ENCODE results near the gene COQ4. TPM values are rescaled to one million over a fixed set of nuclear protein-coding genes. Genes with fewer than 3 reads are reported as not detected.

Gene COQ4
- total RNA-seq, 1 experiment from 2014 or later, result 62.8 TPM

DNA sequence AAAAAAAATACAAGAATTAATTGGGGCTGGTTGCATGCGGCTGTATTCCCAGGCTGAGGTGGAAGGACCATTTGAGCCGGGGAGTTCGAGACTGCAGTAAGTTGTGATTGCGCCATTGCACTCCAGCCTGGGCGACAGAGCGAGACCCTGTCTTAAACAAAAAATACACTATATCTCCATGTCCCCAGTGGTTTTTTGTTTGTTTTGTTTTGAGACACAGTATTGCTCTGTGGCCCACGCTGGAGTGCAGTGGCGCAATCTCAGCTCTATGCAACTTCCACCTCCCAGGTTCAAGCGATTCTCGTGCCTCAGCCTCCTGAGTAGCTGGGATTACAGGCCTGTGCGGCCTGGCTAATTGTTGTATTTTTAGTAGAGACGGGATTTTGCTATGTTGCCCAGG is 1.2 kb downstream of the COQ4 start:
- intact Hi-C loops (cut with micrococcal nuclease; ENCODE audit: unreplicated experiment), result no loop called here

DNA sequence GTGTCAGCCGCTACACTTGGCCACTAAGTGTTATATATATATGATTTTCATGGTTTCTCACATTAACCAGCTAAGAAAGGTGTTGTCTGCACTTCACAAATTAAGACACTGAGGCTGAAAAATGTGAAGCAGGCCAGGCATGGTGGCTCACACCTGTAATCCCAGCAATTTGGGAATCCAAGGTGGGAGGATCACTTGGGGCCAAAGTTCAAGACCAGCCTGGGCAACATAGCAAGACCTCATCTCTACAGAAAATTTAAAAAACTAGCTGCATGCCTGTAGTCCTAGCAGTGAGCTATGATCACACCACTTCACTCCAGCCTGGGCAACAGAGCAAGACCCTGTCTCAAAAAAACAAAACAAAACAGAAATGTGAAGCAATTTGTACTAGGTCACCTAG is 1.8 kb downstream of the COQ4 start:
- Histone ChIP-seq H3K4me1 (ENCODE audit: insufficient read depth, low read length, poor library complexity, severe bottlenecking) (peaks cover 13% of the 10 kb centered on the region), H3K36me3 (ENCODE audit: insufficient read depth, low read length, poor library complexity, severe bottlenecking) (peaks cover 19% of the 10 kb centered on the region), H3K27me3 (replicated peaks; ENCODE audit: insufficient read depth, low read depth, low read length, poor library complexity) (no peaks in the 10 kb centered on the region), H3K27ac (ENCODE audit: low read depth, low read length, poor library complexity, severe bottlenecking) (no peak overlapping the region), H3K4me3 (ENCODE audit: low read depth, low read length, poor library complexity, severe bottlenecking) (no peak overlapping the region), H3K9me3 (ENCODE audit: low read depth, low read length, poor library complexity, severe bottlenecking) (no peaks in the 10 kb centered on the region)
- ChIA-PET CTCF (no interaction called here), POLR2A (ENCODE audit: low non-redundant PET) (no interaction called here)
- no peak for DNase-seq (ENCODE audit: low spot score)
- TF ChIP-seq, protein P1, sequence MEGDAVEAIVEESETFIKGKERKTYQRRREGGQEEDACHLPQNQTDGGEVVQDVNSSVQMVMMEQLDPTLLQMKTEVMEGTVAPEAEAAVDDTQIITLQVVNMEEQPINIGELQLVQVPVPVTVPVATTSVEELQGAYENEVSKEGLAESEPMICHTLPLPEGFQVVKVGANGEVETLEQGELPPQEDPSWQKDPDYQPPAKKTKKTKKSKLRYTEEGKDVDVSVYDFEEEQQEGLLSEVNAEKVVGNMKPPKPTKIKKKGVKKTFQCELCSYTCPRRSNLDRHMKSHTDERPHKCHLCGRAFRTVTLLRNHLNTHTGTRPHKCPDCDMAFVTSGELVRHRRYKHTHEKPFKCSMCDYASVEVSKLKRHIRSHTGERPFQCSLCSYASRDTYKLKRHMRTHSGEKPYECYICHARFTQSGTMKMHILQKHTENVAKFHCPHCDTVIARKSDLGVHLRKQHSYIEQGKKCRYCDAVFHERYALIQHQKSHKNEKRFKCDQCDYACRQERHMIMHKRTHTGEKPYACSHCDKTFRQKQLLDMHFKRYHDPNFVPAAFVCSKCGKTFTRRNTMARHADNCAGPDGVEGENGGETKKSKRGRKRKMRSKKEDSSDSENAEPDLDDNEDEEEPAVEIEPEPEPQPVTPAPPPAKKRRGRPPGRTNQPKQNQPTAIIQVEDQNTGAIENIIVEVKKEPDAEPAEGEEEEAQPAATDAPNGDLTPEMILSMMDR (conservative IDR thresholded peaks at IDR 0.05; ENCODE audit: low read depth, low read length), result no peak
- TF ChIP-seq EZH2 (IDR thresholded peaks at IDR 0.05; ENCODE audit: borderline replicate concordance, low read depth, low read length, poor library complexity, severe bottlenecking), result no peak
- no TSS peak for BruUV-seq (replicated peaks)
- intact Hi-C loops (cut with micrococcal nuclease; ENCODE audit: unreplicated experiment), result no loop called here

More for the DNA sequence above, 1.2 kb downstream of the COQ4 start:
- TF ChIP-seq, protein P1 (conservative IDR thresholded peaks at IDR 0.05; ENCODE audit: low read depth, low read length), result no peak
- TF ChIP-seq EZH2 (IDR thresholded peaks at IDR 0.05; ENCODE audit: borderline replicate concordance, low read depth, low read length, poor library complexity, severe bottlenecking), result no peak
- H3K4me1 ChIP-seq (ENCODE audit: insufficient read depth, low read length, poor library complexity, severe bottlenecking), result peaks cover 13% of the 10 kb centered on the region
- H3K27me3 ChIP-seq (replicated peaks; ENCODE audit: insufficient read depth, low read depth, low read length, poor library complexity), result no peaks in the 10 kb centered on the region
- no peak for DNase-seq (ENCODE audit: low spot score)
- peak overlapping the region; percentile 98 for H3K4me3 ChIP-seq (ENCODE audit: low read depth, low read length, poor library complexity, severe bottlenecking)
- no TSS peak for BruUV-seq (replicated peaks)
- ChIA-PET CTCF (no interaction called here), POLR2A (ENCODE audit: low non-redundant PET) (no interaction called here)
- peaks cover 19% of the 10 kb centered on the region for H3K36me3 ChIP-seq (ENCODE audit: insufficient read depth, low read length, poor library complexity, severe bottlenecking)
- no peaks in the 10 kb centered on the region for H3K9me3 ChIP-seq (ENCODE audit: low read depth, low read length, poor library complexity, severe bottlenecking)
- H3K27ac ChIP-seq (ENCODE audit: low read depth, low read length, poor library complexity, severe bottlenecking), result peak overlapping the region; percentile 98

DNA sequence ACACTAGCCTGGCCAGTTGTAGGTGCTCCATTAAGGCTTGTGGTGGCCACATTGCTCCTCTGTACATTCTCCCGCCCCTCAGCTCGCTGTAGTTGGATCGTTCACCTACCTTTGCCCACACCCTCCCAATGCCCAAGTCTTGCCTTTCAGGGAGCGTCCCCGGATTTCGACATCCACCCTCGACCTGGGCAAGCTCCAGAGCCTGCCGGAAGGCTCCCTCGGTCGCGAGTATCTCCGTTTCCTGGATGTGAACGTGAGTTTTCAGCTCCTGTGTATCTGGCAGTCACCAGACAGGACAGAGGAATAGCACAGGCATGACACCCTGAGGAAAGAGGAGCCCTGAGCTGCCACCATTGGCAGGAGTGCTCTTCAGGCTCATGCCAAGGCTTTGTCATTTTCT is 3.0 kb downstream of the COQ4 start:
- Histone ChIP-seq H3K9me3 (ENCODE audit: low read depth, low read length, poor library complexity, severe bottlenecking) (no peaks in the 10 kb centered on the region), H3K4me3 (ENCODE audit: low read depth, low read length, poor library complexity, severe bottlenecking) (no peak overlapping the region), H3K27ac (ENCODE audit: low read depth, low read length, poor library complexity, severe bottlenecking) (no peak overlapping the region), H3K36me3 (ENCODE audit: insufficient read depth, low read length, poor library complexity, severe bottlenecking) (peaks cover 19% of the 10 kb centered on the region), H3K4me1 (ENCODE audit: insufficient read depth, low read length, poor library complexity, severe bottlenecking) (peaks cover 13% of the 10 kb centered on the region), H3K27me3 (replicated peaks; ENCODE audit: insufficient read depth, low read depth, low read length, poor library complexity) (no peaks in the 10 kb centered on the region)
- CTCF ChIA-PET, result no interaction called here
- DNase-seq (ENCODE audit: low spot score), result no peak
- BruUV-seq (replicated peaks), result no TSS peak
- POLR2A ChIA-PET (ENCODE audit: low non-redundant PET), result no interaction called here
- no peak for TF ChIP-seq EZH2 (IDR thresholded peaks at IDR 0.05; ENCODE audit: borderline replicate concordance, low read depth, low read length, poor library complexity, severe bottlenecking)
- TF ChIP-seq, protein P1 (conservative IDR thresholded peaks at IDR 0.05; ENCODE audit: low read depth, low read length), result no peak
- intact Hi-C loops (cut with micrococcal nuclease; ENCODE audit: unreplicated experiment), result no loop called here
